H9 (cell line): ENCODE data around the gene CTIF. TPM values are rescaled to one million over a fixed set of nuclear protein-coding genes. Genes with fewer than 3 reads are reported as not detected.

Experiments used
- DNase-seq: peaks from one replicate; pipeline ENCODE4 v3.0.0-alpha.2; 2017
- H2AFZ ChIP-seq: one replicate; pipeline ENCODE4 v1.6.1; 2013; ENCODE audit warnings: mild to moderate bottlenecking, low read length, control low read depth, moderate library complexity
- H2AK5ac ChIP-seq: 2 replicates; pipeline ENCODE4 v1.6.1; 2013; ENCODE audit warnings: low read length, control low read depth, mixed read lengths; ENCODE audit not compliant: insufficient read length
- H2BK120ac ChIP-seq: one replicate; pipeline ENCODE4 v1.6.1; 2013; ENCODE audit warnings: low read depth, mild to moderate bottlenecking, low read length, control low read depth, inconsistent platforms; ENCODE audit not compliant: poor library complexity, severe bottlenecking
- H2BK12ac ChIP-seq: 2 replicates; pipeline ENCODE4 v1.6.1; 2013; ENCODE audit warnings: low read length, control low read depth, mixed read lengths, low read depth; ENCODE audit not compliant: insufficient read length
- H2BK15ac ChIP-seq: 2 replicates; pipeline ENCODE4 v1.6.1; 2013; ENCODE audit warnings: low read depth, low read length, control low read depth
- H2BK20ac ChIP-seq: one replicate; pipeline ENCODE4 v1.6.1; 2013; ENCODE audit warnings: low read depth, mild to moderate bottlenecking, low read length, control low read depth, inconsistent platforms; ENCODE audit not compliant: poor library complexity, severe bottlenecking
- H2BK5ac ChIP-seq: 2 replicates; pipeline ENCODE4 v1.6.1; 2013; ENCODE audit warnings: low read length, control low read depth, mixed read lengths; ENCODE audit not compliant: insufficient read length
- H3K14ac ChIP-seq: 2 replicates; pipeline ENCODE4 v1.6.1; 2013; ENCODE audit warnings: low read length, control low read depth; ENCODE audit not compliant: insufficient read depth
- H3K18ac ChIP-seq: 2 replicates; pipeline ENCODE4 v1.6.1; 2013; ENCODE audit warnings: low read depth, mild to moderate bottlenecking, mixed read lengths, low read length, control low read depth; ENCODE audit not compliant: insufficient read length
- H3K23ac ChIP-seq: 2 replicates; pipeline ENCODE4 v1.6.1; 2013; ENCODE audit warnings: low read length, control low read depth, mixed read lengths, low read depth; ENCODE audit not compliant: insufficient read length
- H3K23me2 ChIP-seq: 2 replicates; pipeline ENCODE4 v1.6.1; 2013; ENCODE audit warnings: low read depth, mild to moderate bottlenecking, mixed read lengths, low read length, control low read depth; ENCODE audit not compliant: insufficient read length, poor library complexity, severe bottlenecking
- H3K27ac ChIP-seq: 2 replicates; pipeline ENCODE4 v1.5.1; 2013; ENCODE audit warnings: low read length, control low read depth, mixed read lengths, low read depth; ENCODE audit not compliant: insufficient read length
- H3K27me3 ChIP-seq: 2 replicates; pipeline ENCODE4 v1.6.1; 2013; ENCODE audit warnings: low read length, control low read depth, inconsistent platforms; ENCODE audit not compliant: insufficient read depth
- H3K4ac ChIP-seq: 2 replicates; pipeline ENCODE4 v1.6.1; 2013; ENCODE audit warnings: low read depth, mild to moderate bottlenecking, control low read depth, inconsistent platforms, low read length, moderate library complexity
- H3K4me1 ChIP-seq: 2 replicates; pipeline ENCODE4 v1.6.1; 2013; ENCODE audit warnings: low read length, control low read depth, inconsistent platforms; ENCODE audit not compliant: insufficient read depth
- H3K4me2 ChIP-seq: 2 replicates; pipeline ENCODE4 v1.6.1; 2013; ENCODE audit warnings: low read length, control low read depth, mixed read lengths; ENCODE audit not compliant: insufficient read length, insufficient read depth
- H3K56ac ChIP-seq: 2 replicates; pipeline ENCODE4 v1.6.1; 2013; ENCODE audit warnings: low read depth, mild to moderate bottlenecking, mixed read lengths, low read length, control low read depth; ENCODE audit not compliant: insufficient read length
- H3K79me1 ChIP-seq: 2 replicates; pipeline ENCODE4 v1.6.1; 2013; ENCODE audit warnings: low read depth, mild to moderate bottlenecking, moderate library complexity, low read length, control low read depth, inconsistent platforms; ENCODE audit not compliant: insufficient read depth, poor library complexity, severe bottlenecking
- H3K79me2 ChIP-seq: 2 replicates; pipeline ENCODE4 v1.6.1; 2013; ENCODE audit warnings: low read length, control low read depth, inconsistent platforms; ENCODE audit not compliant: insufficient read depth
- H3K9ac ChIP-seq: 2 replicates; pipeline ENCODE4 v1.6.1; 2013; ENCODE audit warnings: low read length, control low read depth, mixed read lengths; ENCODE audit not compliant: insufficient read length; ENCODE audit errors: extremely low read depth
- H3K9me3 ChIP-seq: one replicate; pipeline ENCODE4 v1.6.1; 2013; ENCODE audit warnings: low read depth, low read length, inconsistent platforms; ENCODE audit not compliant: control insufficient read depth
- H3T11ph ChIP-seq: one replicate; pipeline ENCODE4 v1.6.1; 2013; ENCODE audit warnings: mild to moderate bottlenecking, low read length, control low read depth, inconsistent platforms
- H4K20me1 ChIP-seq: one replicate; pipeline ENCODE4 v1.6.1; 2013; ENCODE audit not compliant: control insufficient read depth, insufficient read length, insufficient read depth
- H4K5ac ChIP-seq: 2 replicates; pipeline ENCODE4 v1.6.1; 2013; ENCODE audit warnings: low read depth, mild to moderate bottlenecking, mixed read lengths, low read length, control low read depth; ENCODE audit not compliant: insufficient read length
- H4K8ac ChIP-seq: replicated peaks from 2 replicates; pipeline ENCODE4 v1.6.1; 2013; ENCODE audit warnings: low read length, control low read depth, mixed read lengths, low read depth; ENCODE audit not compliant: insufficient read length
- H4K91ac ChIP-seq: 2 replicates; pipeline ENCODE4 v1.6.1; 2013; ENCODE audit warnings: low read depth, mild to moderate bottlenecking, moderate library complexity, mixed read lengths, low read length, control low read depth; ENCODE audit not compliant: insufficient read length
- H3K27ac Mint-ChIP-seq, 3 experiments: 2 replicates in 2 of 3; 3 replicates in 1 of 3; pipeline ENCODE4 v1.8.0; 2020 to 2021; ENCODE audit warnings: mixed read lengths in 3 of 3, mild to moderate bottlenecking in 1 of 3, moderate library complexity in 1 of 3
- H3K27me3 Mint-ChIP-seq: 2 replicates; pipeline ENCODE4 v1.8.0; 2021; ENCODE audit warnings: low read depth, mild to moderate bottlenecking, moderate library complexity, mixed read lengths
- H3K36me3 Mint-ChIP-seq, 3 experiments: 2 replicates in 2 of 3; 3 replicates in 1 of 3; pipeline ENCODE4 v1.8.0; 2020 to 2021; ENCODE audit warnings: low read depth in 3 of 3, mixed read lengths in 3 of 3; ENCODE audit not compliant: insufficient read depth in 1 of 3
- H3K4me1 Mint-ChIP-seq, 2 experiments: 2 replicates each; pipeline ENCODE4 v1.8.0; 2020; ENCODE audit warnings: mixed read lengths in 2 of 2
- H3K4me3 Mint-ChIP-seq, 2 experiments: 2 replicates in 1 of 2; 3 replicates in 1 of 2; pipeline ENCODE4 v1.8.0; 2020 to 2021; ENCODE audit warnings: mild to moderate bottlenecking in 2 of 2, mixed read lengths in 2 of 2, moderate library complexity in 1 of 2
- H3K9me3 Mint-ChIP-seq, 2 experiments: 2 replicates in 1 of 2; 3 replicates in 1 of 2; pipeline ENCODE4 v1.8.0; 2020; ENCODE audit warnings: mild to moderate bottlenecking in 2 of 2, mixed read lengths in 2 of 2, moderate library complexity in 1 of 2
- CTCF ChIP-seq: fragments of 200-600 bp; sonication (generic); conservative IDR thresholded peaks from 3 replicates; pipeline ENCODE4 v1.8.0; 2021; ENCODE audit warnings: antibody characterized with exemption, mild to moderate bottlenecking
- WGBS: extraction: QIAGEN DNeasy Blood & Tissue Kit; methylation state at CpG from one replicate; pipeline ENCODE4 v1.1.7; 2013; ENCODE audit warnings: missing lambda C conversion rate, low lambda C conversion rate, mixed read lengths; ENCODE audit not compliant: insufficient read length; ENCODE audit errors: extremely low coverage; 5-methylcytosine and 5-hydroxymethylcytosine counted together
- total RNA-seq: library from RNA; stranded (reverse); gene quantifications from 2 replicates; pipeline ENCODE4 v1.2.1, GENCODE V29; 2021

CTIF gene
- total RNA-seq, 1 experiment from 2014 or later = 15.8 TPM

GRCh38 chr18:48676346-48676745, 137.5 kb downstream of the CTIF start:
- H3K79me2 ChIP-seq = no peaks in the 10 kb centered on the region

More at GRCh38 chr18:48676346-48676745, 137.5 kb downstream of the CTIF start:
- Mint-ChIP-seq H3K27ac (no peak overlapping the region), H3K4me1 (peaks cover 3 to 7% of the 10 kb centered on the region in 2 experiments; a peak in 1 of 4 replicates), H3K9me3 (peaks cover 4% of the 10 kb centered on the region in 2 experiments), H3K4me3 (no peak overlapping the region), H3K27me3 (no peaks in the 10 kb centered on the region), H3K36me3 (peaks cover 4 to 5% (median 4%) of the 10 kb centered on the region in 3 experiments)
- no CpG with 5 or more reads among the region's 8 CpGs for whole genome bisulfite sequencing
- Histone ChIP-seq H3K79me1 (no peaks in the 10 kb centered on the region), H3K4ac (no peak overlapping the region), H2BK15ac (no peak overlapping the region), H4K20me1 (no peaks in the 10 kb centered on the region), H3K14ac (no peak overlapping the region), H3K23me2 (no peaks in the 10 kb centered on the region), H2BK12ac (no peak overlapping the region), H3K4me2 (no peak overlapping the region), H3T11ph (no peak overlapping the region), H2AFZ (no peak overlapping the region), H3K23ac (no peak overlapping the region), H2BK5ac (no peak overlapping the region), H4K8ac (no peak overlapping the region), H3K9ac (no peak overlapping the region), H3K18ac (no peak overlapping the region), H3K9me3 (no peaks in the 10 kb centered on the region), H3K27me3 (no peaks in the 10 kb centered on the region), H2BK120ac (no peak overlapping the region), H2BK20ac (no peak overlapping the region), H3K56ac (no peak overlapping the region), H4K91ac (no peak overlapping the region), H2AK5ac (no peak overlapping the region), H3K4me1 (no peaks in the 10 kb centered on the region), H4K5ac (no peak overlapping the region), H3K27ac (no peak overlapping the region)
- DNase-seq = no peak
- TF ChIP-seq CTCF = no peak
